Measurements from ENCODE around the gene SST.
A peak's percentile ranks its signal among the peaks of the same experiment; 100 is the strongest.
"Not testable (repeated sequence)": the region's sequence is repeated elsewhere in the genome, so short reads cannot be mapped to it uniquely, and the experiment has no call there.

SST gene

DNA sequence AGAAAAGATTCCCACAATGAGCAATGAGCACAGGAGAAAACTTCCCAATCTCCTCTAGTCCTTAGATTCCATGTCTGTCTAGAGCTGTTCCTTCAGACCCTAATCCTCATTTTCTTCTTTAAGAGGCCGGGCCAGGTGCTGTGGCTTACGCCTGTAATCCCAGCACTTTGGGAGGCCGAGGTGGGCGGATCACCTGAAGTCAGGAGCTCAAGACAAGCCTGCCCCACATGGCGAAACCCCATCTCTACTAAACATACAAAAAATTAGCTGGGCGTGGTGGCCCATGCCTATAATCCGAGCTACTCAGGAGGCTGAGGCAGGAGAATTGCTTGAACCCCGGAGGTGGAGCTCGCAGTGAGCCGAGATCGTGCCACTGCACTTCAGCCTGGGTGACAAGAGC is 11.6 kb upstream of the SST start:
- not testable (repeated sequence) for DNase-seq

- DNase-seq, result peak; percentile 76
Observed at GRCh38 chr3:187679638-187680396, 9.6 kb upstream of the SST start.

- DNase-seq, result peak; percentile 78
Observed at GRCh38 chr3:187678726-187679268, 8.6 kb upstream of the SST start.

GRCh38 chr3:187677604-187678003 is 7.4 kb upstream of the SST start:
- DNase-seq, result peak; percentile 28

GRCh38 chr3:187673012-187673411 is 2.8 kb upstream of the SST start:
- no peak for DNase-seq

- DNase-seq, result no peak
Observed at GRCh38 chr3:187667526-187667925, 2.7 kb downstream of the SST start.

DNA sequence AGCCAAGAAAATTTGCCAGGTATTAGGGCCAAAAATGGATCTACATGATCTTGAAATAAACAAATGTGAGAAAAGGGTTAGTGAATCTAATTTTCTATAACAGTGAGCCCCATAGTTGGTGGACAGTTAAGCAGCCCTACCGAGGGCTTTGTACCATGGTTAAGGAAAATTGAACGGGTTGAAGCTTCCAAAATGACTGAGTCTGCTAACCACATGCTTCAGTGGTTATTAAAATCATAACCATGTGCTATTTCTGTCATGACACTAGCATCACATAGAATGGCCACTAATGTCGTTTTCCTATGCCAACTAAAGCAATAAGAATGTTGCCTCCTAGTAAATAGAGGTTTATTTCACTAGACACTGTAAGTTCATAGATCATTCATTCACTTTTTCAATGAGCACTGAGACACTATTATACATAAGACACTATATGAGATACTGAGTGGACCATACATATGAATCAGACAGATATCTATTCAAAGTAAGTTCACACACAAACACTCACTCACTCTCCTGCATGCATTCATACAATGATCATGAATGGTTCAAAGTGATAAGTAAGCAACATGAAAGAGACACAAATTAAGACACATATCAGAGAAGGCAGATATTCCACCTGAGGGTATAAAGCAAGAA is 4.3 kb downstream of the SST start:
- no peak for DNase-seq

DNA sequence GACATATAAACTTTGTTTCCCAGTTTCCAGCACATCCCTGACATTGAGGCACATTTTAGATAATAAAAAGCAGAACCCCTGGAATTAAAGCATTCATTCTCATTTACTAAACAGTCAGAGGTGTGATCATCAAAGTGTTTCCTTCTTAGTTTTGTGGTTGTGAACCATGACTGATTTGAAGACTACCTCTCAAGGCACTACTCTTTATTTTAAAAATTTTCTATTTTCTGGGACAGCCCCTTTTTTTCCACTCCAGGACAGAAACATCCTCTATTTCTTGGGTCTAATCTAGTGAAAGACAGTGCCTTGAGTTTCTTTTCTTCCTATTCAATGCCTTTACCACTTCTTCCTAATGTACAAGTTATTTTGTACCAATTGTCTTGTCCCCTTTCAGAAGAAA is 5.2 kb downstream of the SST start:
- DNase-seq, result no peak

DNA sequence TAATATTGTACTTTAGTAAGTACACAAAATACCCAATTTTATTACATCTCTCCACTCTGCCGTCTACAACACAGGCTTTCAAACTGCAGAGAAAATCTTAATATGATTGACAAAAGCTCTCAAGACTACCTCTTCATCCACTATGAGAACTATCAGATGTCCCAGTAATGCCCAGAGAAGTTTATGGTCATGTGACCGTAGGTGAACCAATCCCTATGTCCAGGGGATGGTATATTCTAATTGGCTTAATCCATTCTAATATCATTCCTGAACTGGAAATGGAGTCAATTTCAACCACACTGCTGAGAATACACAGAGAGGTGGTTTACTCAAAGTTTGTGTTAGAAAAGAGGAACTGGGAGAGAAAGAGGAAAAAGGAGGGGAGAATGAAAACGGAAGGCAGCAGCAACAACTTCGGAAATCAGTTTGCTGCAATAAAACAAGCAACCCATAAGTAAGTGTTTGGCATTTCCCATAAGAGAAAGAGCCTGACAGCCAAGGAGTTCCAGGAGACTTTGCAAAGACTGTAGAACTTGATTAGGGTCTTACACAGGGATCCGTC is 7.3 kb downstream of the SST start:
- peak; percentile 3 for DNase-seq

DNA sequence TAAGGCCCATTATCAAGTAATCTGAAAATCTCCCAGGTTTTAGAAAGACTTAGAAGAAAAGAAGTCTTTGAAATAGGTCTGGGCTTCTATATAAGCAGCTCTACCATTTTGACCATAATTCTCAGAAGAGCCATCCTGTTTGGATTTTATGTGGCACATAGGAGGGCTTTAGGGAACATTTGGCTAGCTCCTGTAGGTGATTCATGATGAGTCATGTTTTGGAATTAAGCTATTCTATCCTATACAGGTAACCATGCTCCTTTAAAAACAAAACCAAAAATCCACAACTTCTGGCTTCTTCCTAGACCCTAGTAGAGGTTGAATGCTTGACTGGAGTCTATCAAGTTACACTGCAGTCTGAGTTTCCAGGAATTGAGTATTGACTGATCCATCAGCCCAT is 8.9 kb downstream of the SST start:
- DNase-seq, result no peak

- peak; percentile 2 for DNase-seq
Observed at GRCh38 chr3:187651282-187651681, 18.9 kb downstream of the SST start.

DNA sequence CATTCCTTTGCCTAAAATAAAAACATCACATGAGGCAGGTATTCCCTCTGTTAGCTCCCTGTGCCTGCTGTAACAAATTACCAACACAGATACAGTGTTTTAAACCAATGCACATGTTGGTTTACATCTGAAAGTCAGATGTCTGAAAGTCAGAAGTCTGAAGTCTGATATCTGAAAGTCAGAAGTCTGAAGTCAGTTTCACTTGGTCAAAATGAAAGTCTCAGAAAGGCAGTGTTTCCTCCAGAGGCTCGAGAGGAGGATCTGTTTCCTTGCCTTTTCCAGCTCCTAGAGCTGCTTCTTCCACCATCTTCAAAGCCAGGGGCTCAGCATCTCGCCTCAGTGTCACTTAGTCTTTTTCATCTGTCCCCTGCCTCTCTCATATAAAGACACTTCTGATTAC is 22.0 kb downstream of the SST start:
- DNase-seq, result no peak

- no peak for DNase-seq
Observed at GRCh38 chr3:187646906-187647660, 23.1 kb downstream of the SST start.

GRCh38 chr3:187645379-187645778 is 24.8 kb downstream of the SST start:
- not testable (repeated sequence) for DNase-seq

GRCh38 chr3:187642861-187643260 is 27.3 kb downstream of the SST start:
- DNase-seq, result no peak

DNA sequence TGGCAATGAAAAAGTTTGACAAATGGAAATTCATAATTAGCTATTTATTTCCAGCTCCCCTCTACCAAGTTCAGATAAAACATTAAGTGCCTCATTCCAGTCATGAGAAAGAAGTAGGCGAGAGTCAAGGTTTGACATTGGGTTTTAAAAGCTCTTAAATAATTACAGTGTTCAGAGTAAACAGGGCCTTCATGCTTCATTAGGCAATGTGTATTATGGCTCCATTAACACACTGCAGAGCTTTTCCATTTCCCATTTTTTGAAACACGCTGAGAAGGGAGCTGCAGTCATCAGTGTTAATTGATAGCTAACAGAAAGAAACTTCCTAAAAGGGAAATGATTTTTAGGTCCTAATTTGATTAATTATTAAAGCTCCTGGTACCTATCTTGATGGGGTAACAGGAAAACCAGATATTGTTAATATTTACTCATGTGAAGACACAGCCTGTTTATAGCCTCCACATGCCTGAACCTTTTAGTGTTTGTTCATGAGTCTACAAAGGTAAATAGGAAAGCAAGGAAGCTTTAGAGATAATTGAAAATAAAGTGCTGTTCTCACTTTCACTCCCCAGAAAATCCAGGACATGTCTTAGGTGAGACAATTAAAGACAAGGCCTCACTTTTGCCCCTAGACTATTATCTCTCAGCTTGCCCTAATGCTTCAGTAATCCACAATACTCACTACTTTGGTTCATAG is 28.7 kb downstream of the SST start:
- no peak for DNase-seq

DNA sequence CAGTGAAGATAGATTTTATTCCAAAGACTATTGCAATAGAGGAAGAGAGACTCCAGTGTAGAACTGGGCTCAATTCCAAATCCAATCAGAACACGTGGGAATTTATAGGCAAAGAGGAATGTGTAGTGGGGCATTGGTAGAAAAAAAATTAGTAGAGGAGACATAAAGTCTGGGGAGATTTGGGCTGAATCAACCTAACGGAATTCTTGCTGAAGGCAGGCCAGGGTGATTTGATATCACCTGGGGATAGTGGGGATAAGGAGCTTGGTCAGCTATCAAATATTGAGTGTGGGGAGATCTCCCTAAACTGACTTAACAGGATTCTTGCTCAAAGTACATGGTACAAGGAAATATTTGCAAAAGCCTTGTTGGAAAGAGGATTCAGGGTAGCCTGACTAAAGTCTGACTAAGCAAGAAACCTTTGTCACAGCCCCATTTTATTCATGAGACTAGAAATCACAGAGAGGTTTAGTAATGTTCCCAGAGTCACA is 29.6 kb downstream of the SST start:
- no peak for DNase-seq

DNA sequence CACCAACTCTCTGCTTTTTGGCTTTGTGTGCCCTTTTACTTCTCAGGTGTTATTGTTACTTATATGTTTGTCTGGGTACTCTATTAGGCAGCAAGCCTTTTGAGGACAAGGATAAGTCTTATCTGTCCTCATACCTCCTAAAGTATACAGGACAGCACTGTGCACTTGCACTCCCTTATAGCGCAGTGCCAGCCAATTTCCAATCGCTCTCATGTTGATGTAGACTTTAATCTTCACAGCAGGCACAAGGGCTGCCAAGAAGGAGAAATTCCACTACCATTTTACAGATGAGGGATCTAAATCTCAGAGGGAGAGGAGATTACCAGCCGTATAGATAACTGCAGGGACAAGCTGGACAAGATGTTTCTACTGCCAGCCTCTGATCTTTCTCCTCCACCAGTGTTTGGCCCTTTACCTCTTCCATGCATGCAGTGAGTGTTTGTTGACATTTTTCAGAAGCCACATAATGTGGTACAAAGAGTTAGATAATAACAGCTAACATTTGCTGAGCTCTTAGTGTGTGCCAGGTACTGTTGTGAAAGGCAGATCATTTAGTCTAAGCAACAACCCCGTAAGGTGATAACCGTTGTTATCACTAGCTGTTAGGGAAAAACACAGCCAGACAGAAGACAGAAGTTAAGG is 30.1 kb downstream of the SST start:
- DNase-seq, result no peak

DNA sequence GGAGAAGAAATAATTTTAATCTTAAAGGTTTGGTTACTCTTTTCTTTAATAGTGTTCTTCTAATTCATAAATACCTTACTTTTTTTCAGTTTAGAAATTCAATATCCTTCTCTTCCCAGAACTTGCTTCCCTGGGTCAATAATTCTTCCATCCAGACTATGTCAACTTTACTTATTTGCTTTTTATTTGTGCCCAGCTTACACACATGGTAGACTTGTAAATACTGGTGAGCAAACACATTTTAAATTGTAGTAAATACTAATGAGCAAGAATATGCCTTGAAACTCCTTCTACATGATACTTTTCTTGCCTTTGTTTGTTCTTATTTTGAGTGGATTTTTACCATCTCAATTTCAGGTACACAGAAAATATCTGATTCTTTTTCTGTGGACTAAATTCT is 33.7 kb downstream of the SST start:
- no peak for DNase-seq

DNA sequence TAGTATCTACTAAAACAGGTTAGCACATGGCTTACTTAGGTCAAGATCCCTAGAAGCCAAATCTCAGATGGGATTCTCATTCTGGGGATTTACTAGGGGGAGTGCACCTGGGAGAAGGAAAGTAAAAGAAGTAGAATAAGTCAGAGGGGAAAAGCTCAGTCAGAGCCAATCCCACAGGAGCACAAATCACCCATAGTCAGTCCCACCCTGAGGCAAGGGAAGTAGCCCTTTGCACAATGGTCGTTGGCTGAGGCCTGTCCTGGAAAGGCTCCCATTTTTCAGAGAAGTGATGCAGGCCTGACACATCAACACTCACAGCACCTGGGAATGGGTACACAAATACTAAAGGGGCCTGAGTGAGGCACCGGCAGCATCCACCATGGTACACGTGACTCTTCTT is 39.8 kb downstream of the SST start:
- no peak for DNase-seq

DNA sequence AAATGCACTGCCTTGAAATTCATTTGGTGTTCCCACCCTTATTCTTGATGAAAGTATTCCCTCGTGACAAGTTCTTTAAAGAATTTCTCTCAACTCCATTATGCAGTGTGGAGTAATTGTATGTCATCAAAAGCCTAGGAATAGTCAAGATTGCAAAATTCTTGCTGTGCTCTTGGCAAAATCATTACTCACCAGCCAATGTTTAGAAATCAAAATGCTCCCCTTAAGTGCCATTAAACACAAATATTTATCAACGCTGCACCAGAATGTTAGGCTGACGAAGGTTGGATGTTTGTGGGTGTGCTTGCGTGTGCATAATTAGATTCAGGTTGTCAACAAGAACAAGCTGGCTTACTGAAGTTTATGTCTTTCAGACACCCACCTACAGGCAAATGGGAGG is 40.5 kb downstream of the SST start:
- no peak for DNase-seq

DNA sequence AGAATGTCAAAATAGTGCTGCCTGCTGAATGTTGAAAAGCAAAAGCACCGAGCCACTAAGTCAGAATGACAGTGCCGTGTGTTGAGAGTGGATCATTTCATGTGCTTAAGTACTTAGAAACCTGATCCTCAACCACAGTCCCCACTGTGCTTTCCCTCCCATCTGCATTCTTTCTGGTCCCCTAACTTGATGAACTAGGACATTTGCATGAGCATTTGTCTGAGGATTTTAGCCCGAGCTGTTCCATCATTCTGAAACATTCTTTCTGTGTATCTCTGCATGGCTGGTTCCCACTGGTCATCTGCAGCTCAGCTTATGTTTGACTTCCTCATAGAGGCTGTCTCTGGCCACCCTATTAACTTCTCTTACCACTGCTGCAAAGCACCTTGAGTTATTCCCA is 42.0 kb downstream of the SST start:
- no peak for DNase-seq
